SK-N-SH treated with all-trans-retinoic acid at 6 μM for 48 hours (cell line): ENCODE results near the gene POU5F1.
"Not testable (repeated sequence)": the region's sequence is repeated elsewhere in the genome, so short reads cannot be mapped to it uniquely, and the experiment has no call there.

Experiments
- ATAC-seq: fragments of 200-7000 bp; cut with Tn5 transposase; 3 replicates; pipeline ENCODE4 v1.9.1; 2020; ENCODE audit warnings: mild to moderate bottlenecking, moderate library complexity
- BACH2 ChIP-seq: fragments of 250-450 bp; sonication (Bioruptor Pico); IDR thresholded peaks from 2 replicates; pipeline ENCODE4 v1.9.0; 2021; ENCODE audit warnings: mild to moderate bottlenecking, borderline replicate concordance
- CSDC2 ChIP-seq: fragments of 250-450 bp; sonication (Bioruptor Pico); IDR thresholded peaks from 2 replicates; pipeline ENCODE4 v1.5.0; 2020; ENCODE audit warnings: mild to moderate bottlenecking, moderate library complexity
- CSRNP3 ChIP-seq: fragments of 250-450 bp; sonication (Bioruptor Pico); IDR thresholded peaks from 2 replicates; pipeline ENCODE4 v1.5.1; 2021; ENCODE audit warnings: mild to moderate bottlenecking, moderate library complexity
- ESRRG ChIP-seq: fragments of 250-450 bp; sonication (Bioruptor Pico); IDR thresholded peaks from 2 replicates; pipeline ENCODE4 v1.6.1; 2021; ENCODE audit warnings: mild to moderate bottlenecking
- ISL1 ChIP-seq: fragments of 250-450 bp; sonication (Bioruptor Pico); IDR thresholded peaks from 2 replicates; pipeline ENCODE4 v2.1.2; 2022; ENCODE audit warnings: mild to moderate bottlenecking, moderate library complexity
- OSR1 ChIP-seq: fragments of 250-450 bp; sonication (Bioruptor Pico); IDR thresholded peaks from 2 replicates; pipeline ENCODE4 v1.8.0; 2022; ENCODE audit warnings: moderate library complexity, mild to moderate bottlenecking, inconsistent platforms
- RARB ChIP-seq: fragments of 250-450 bp; sonication (Bioruptor Pico); IDR thresholded peaks from 2 replicates; pipeline ENCODE4 v1.8.0; 2021; ENCODE audit warnings: mild to moderate bottlenecking, moderate library complexity
- SNAI2 ChIP-seq: fragments of 250-450 bp; sonication (Bioruptor Pico); IDR thresholded peaks from 2 replicates; pipeline ENCODE4 v1.5.0; 2020; ENCODE audit warnings: mild to moderate bottlenecking, moderate library complexity
- TCF4 ChIP-seq: fragments of 250-450 bp; sonication (Bioruptor Pico); IDR thresholded peaks from 2 replicates; pipeline ENCODE4 v1.8.0; 2021; ENCODE audit warnings: mild to moderate bottlenecking, moderate library complexity, borderline replicate concordance
- TOX ChIP-seq: fragments of 250-450 bp; sonication (Bioruptor Pico); IDR thresholded peaks from 2 replicates; pipeline ENCODE4 v1.8.0; 2021; ENCODE audit warnings: mild to moderate bottlenecking, moderate library complexity, borderline replicate concordance
- ZC3H10 ChIP-seq: fragments of 250-450 bp; sonication (Bioruptor Pico); IDR thresholded peaks from 2 replicates; pipeline ENCODE4 v1.5.1; 2021; ENCODE audit warnings: mild to moderate bottlenecking, moderate library complexity
- ZFP3 ChIP-seq: fragments of 250-450 bp; sonication (Bioruptor Pico); IDR thresholded peaks from 2 replicates; pipeline ENCODE4 v1.5.0; 2020; ENCODE audit warnings: mild to moderate bottlenecking, moderate library complexity
- ZNF565 ChIP-seq: fragments of 450-650 bp; formaldehyde crosslinking; conservative IDR thresholded peaks from 2 replicates; pipeline ENCODE4 v1.5.0; 2020; ENCODE audit warnings: low read depth, mild to moderate bottlenecking, moderate library complexity
- ZNF70 ChIP-seq: fragments of 450-650 bp; formaldehyde crosslinking; IDR thresholded peaks from 2 replicates; pipeline ENCODE4 v1.5.0; 2020; ENCODE audit warnings: mild to moderate bottlenecking, moderate library complexity
- ZNF8 ChIP-seq: fragments of 450-650 bp; formaldehyde crosslinking; IDR thresholded peaks from 2 replicates; pipeline ENCODE4 v1.5.0; 2020; ENCODE audit warnings: mild to moderate bottlenecking, moderate library complexity
- TF ChIP-seq, protein P1 (sequence below): fragments of 250-450 bp; sonication (Bioruptor Pico); IDR thresholded peaks from 2 replicates; pipeline ENCODE4 v1.8.0; 2021; ENCODE audit warnings: low read depth, mild to moderate bottlenecking, moderate library complexity, borderline replicate concordance
- TF ChIP-seq, protein P2 (sequence below): fragments of 250-450 bp; sonication (Bioruptor Pico); IDR thresholded peaks from 2 replicates; pipeline ENCODE4 v1.8.0; 2020; ENCODE audit warnings: mild to moderate bottlenecking, moderate library complexity, borderline replicate concordance
- TF ChIP-seq, protein P3 (sequence below): fragments of 250-450 bp; sonication (Bioruptor Pico); IDR thresholded peaks from 2 replicates; pipeline ENCODE4 v1.5.1; 2020; ENCODE audit warnings: low read depth, mild to moderate bottlenecking, moderate library complexity

Gene POU5F1

DNA sequence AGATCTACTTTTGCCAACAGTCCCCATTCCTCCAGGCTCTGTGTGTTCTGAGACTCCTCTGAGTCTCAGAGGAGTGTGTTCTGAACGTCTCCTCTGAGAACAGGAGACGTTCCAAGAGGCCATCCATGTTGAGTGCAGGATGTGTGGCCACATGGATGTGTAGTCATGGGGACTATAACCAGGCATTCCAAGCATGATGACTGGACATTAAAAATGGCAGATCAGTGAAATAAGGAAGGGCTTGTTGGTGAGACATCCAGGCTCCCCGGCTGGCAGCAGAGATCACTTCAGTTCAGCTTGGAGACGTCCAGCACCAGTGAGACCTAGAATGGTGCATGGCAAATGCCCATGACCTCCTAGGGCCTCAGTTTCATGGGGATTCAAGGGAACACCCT, 34.3 kb upstream of the POU5F1 start:
- TF ChIP-seq ZNF70 (CRISPR knock-in tag): no peak
- no peak for TF ChIP-seq ZFP3 (CRISPR knock-in tag)
- TF ChIP-seq, protein P1, sequence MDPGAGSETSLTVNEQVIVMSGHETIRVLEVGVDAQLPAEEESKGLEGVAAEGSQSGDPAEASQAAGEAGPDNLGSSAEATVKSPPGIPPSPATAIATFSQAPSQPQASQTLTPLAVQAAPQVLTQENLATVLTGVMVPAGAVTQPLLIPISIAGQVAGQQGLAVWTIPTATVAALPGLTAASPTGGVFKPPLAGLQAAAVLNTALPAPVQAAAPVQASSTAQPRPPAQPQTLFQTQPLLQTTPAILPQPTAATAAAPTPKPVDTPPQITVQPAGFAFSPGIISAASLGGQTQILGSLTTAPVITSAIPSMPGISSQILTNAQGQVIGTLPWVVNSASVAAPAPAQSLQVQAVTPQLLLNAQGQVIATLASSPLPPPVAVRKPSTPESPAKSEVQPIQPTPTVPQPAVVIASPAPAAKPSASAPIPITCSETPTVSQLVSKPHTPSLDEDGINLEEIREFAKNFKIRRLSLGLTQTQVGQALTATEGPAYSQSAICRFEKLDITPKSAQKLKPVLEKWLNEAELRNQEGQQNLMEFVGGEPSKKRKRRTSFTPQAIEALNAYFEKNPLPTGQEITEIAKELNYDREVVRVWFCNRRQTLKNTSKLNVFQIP: no peak
- TF ChIP-seq TCF4: no peak
- TF ChIP-seq ISL1: no peak
- TF ChIP-seq SNAI2 (CRISPR knock-in tag): no peak
- TF ChIP-seq ZNF8 (CRISPR knock-in tag): no peak
- no peak for ATAC-seq

GRCh38 chr6:31203345-31203979, 33.0 kb upstream of the POU5F1 start:
- TF ChIP-seq CSDC2 (no peak), TCF4 (no peak), ZC3H10 (CRISPR knock-in tag) (no peak), ZNF8 (CRISPR knock-in tag) (no peak), ESRRG (CRISPR knock-in tag) (no peak), SNAI2 (CRISPR knock-in tag) (no peak), ISL1 (no peak), OSR1 (CRISPR knock-in tag) (no peak), RARB (CRISPR knock-in tag) (no peak)
- ATAC-seq: peak; percentile 63

- TF ChIP-seq TCF4 (no peak), OSR1 (CRISPR knock-in tag) (no peak), CSRNP3 (CRISPR knock-in tag) (no peak), ZC3H10 (CRISPR knock-in tag) (no peak), TOX (CRISPR knock-in tag) (no peak), ZNF70 (CRISPR knock-in tag) (no peak), RARB (CRISPR knock-in tag) (no peak), BACH2 (CRISPR knock-in tag) (no peak)
- TF ChIP-seq, protein P1: no peak
- TF ChIP-seq, protein P2, sequence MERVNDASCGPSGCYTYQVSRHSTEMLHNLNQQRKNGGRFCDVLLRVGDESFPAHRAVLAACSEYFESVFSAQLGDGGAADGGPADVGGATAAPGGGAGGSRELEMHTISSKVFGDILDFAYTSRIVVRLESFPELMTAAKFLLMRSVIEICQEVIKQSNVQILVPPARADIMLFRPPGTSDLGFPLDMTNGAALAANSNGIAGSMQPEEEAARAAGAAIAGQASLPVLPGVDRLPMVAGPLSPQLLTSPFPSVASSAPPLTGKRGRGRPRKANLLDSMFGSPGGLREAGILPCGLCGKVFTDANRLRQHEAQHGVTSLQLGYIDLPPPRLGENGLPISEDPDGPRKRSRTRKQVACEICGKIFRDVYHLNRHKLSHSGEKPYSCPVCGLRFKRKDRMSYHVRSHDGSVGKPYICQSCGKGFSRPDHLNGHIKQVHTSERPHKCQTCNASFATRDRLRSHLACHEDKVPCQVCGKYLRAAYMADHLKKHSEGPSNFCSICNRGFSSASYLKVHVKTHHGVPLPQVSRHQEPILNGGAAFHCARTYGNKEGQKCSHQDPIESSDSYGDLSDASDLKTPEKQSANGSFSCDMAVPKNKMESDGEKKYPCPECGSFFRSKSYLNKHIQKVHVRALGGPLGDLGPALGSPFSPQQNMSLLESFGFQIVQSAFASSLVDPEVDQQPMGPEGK (CRISPR knock-in tag): no peak
- TF ChIP-seq, all 23 proteins: peak for 0
- no peak for ATAC-seq
Measured at GRCh38 chr6:31202259-31203166, 32.0 kb upstream of the POU5F1 start.

- ATAC-seq: not testable (repeated sequence)
Measured at GRCh38 chr6:31199105-31199452, 28.6 kb upstream of the POU5F1 start.

DNA sequence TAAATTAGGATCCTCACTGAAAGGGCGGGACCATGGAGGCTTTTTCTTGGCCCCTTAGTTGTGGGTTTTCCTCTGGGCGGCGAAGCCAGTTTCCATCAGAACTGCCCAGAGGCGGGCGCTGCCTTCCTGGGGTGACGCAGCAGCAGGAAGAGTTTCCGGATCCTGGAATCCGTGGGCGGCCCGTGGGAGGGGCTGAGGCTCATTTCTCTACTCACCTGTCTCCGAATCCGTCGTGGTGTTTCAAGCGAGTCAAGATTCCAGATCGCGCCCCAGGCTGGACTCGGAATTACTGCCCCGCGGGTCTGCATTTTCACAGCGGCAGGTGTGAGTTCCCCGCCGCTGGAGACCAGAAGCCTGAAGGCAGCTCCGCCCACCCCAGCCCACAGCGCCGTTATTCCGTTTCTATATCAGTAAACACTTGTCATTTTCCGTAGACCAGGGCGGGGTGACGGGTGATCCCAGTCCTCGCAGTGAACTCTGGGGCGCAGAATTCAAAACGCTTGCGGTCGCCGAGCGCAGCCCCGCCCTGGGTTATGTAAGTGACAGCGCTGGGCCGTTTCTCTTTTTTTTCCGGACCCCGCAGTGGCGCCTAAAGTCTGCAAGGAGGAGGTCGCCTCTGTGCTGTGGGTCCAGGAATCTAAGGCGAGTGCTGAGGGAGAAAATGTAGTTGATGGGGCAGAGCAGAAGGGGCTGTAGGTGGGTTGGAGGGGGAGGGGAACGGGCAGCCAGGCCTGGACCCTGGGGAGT, 27.2 kb upstream of the POU5F1 start:
- peak; percentile 89 for ATAC-seq
- TF ChIP-seq ZC3H10 (CRISPR knock-in tag): no peak
- TF ChIP-seq TOX (CRISPR knock-in tag): no peak
- TF ChIP-seq, protein P3, sequence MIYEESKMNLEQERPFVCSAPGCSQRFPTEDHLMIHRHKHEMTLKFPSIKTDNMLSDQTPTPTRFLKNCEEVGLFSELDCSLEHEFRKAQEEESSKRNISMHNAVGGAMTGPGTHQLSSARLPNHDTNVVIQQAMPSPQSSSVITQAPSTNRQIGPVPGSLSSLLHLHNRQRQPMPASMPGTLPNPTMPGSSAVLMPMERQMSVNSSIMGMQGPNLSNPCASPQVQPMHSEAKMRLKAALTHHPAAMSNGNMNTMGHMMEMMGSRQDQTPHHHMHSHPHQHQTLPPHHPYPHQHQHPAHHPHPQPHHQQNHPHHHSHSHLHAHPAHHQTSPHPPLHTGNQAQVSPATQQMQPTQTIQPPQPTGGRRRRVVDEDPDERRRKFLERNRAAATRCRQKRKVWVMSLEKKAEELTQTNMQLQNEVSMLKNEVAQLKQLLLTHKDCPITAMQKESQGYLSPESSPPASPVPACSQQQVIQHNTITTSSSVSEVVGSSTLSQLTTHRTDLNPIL (CRISPR knock-in tag): no peak
- no peak for TF ChIP-seq TCF4
- TF ChIP-seq ZNF70 (CRISPR knock-in tag): no peak
- no peak for TF ChIP-seq CSDC2
- no peak for TF ChIP-seq ZNF8 (CRISPR knock-in tag)
- TF ChIP-seq ISL1: no peak
- no peak for TF ChIP-seq ZNF565 (CRISPR knock-in tag)
- no peak for TF ChIP-seq OSR1 (CRISPR knock-in tag)
- no peak for TF ChIP-seq RARB (CRISPR knock-in tag)

DNA sequence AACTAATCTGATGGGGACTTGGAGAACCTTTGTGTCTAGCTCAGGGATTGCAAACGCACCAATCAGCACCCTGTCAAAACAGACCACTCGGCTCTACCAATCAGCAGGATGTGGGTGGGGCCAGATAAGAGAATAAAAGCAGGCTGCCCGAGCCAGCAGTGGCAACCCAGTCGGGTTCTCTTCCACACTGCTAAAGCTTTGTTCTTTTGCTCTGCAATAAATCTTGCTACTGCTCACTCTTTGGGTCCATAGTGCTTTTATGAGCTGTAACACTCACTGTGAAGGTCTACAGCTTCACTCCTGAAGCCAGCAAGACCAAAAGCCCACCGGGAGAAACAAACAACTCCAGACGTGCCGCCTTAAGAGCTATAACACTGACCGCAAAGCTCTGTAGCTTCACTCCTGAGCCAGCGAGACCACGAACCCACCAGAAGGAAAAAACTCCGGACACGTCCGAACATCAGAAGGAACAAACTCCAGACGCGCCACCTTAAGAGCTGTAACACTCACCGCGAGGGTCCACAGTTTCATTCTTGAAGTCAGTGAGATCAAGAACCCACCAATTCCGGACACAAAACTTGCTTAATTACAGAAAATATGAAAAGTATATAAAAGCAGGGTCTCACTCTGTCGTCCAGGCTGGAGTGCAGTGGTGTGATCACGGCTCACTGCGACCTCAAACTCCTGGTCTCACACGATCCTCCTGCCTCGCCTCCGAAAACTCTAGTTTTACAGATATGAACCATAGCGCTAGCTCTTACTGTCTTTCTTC, 26.0 kb upstream of the POU5F1 start:
- not testable (repeated sequence) for ATAC-seq

DNA sequence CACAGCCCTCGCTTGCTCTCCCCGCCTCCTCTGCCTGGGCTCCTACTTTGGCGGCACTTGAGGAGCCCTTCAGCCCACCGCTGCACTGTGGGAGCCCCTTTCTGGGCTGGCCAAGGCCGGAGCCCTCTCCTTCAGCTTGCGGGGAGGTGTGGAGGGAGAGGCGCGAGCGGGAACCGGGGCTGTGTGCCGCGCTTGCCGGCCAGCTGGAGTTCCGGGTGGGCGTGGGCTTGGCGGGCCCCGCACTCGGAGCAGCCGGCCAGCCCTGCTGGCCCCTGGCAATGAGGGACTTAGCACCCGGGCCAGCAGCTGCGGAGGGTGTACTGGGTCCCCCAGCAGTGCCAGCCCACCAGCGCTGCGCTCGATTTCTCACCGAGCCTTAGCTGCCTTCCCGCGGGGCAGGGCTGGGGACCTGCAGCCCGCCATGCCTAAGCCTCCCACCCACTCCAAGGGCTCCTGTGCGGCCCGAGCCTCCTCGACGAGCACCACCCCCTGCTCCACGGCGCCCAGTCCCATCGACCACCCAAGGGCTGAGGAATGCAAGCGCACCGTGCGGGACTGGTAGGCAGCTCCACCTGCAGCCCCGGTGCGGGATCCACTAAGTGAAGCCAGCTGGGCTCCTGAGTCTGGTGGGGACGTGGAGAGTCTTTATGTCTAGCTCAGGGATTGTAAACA, 25.0 kb upstream of the POU5F1 start:
- not testable (repeated sequence) for ATAC-seq
